Heart left ventricle (tissue), 13 donors: ENCODE results near the gene USP9Y.

Experiments used
- POLR2A ChIP-seq, 2 donors: fragments of 450-650 bp; IDR thresholded peaks; one replicate each; pipeline ENCODE4 v1.6.1; 2017; ENCODE audit warnings: antibody characterized with exemption in 2 of 2, mild to moderate bottlenecking in 2 of 2, moderate library complexity in 2 of 2
- TF ChIP-seq, protein P1 (sequence below), 12 donors: fragments of 200-600 bp; sonication (generic) in 4 of 12; IDR thresholded peaks; one replicate each; pipeline versions ENCODE4 v1.5.0 to v1.8.0; 2018 to 2022; ENCODE audit warnings: antibody characterized with exemption in 12 of 12, mild to moderate bottlenecking in 5 of 12
- donor health status: ischemic (EF 13 %, LVEDD 7.1; RV severe dilation, severe dysfunction).
- donor health status: DM: no; HTN: yes; CAD: no.
- donor health status: DM: no; HTN: no; CAD: no.
- donor health status: ischemic (EF 25% LVEDD 6.9; RV normal size, moderate dysfunction).
- donor health status: ischemic (EF 25% LVEDD 5.7; RV mildly dilated, moderate dysfunction).
- donor health status: ischemic (EF 35%, LVEDD 5.7; RV mildly dilated, moderate dysfunction).
- donor health status: nonischemic (EF 11% LVEDD 7.7; RV severe dilation, severe dysfunction).
- donor health status: DM: yes; HTN: yes; CAD: no.
- donor health status: PGD.
- donor health status: ischemic (EF 29% LVEDD 5.4; RV normal size, mild dysfunction).
- donor health status: nonischemic (EF 23%, LVEDD 6.1; RV moderate dilation, normal function).

DNA sequence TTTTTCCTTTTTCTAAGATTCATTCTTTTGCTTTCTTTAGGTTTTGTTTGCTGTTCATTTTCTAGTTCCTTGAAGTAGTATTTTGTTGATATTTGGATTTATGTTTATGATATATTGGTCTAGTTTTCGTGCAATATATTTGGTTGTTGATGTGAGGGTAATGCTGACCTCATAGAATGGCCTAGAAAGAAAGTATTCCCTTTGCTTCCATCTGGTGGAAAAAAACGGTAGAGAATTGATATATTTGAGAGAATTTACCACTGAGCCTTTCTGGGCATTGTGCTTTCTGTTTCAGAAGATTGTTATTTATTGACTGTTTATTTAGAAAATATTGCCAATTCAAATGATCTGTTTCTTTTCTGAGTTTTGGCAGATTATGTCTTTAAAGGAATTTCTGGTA, 9.4 kb downstream of the USP9Y start:
- TF ChIP-seq, protein P1, sequence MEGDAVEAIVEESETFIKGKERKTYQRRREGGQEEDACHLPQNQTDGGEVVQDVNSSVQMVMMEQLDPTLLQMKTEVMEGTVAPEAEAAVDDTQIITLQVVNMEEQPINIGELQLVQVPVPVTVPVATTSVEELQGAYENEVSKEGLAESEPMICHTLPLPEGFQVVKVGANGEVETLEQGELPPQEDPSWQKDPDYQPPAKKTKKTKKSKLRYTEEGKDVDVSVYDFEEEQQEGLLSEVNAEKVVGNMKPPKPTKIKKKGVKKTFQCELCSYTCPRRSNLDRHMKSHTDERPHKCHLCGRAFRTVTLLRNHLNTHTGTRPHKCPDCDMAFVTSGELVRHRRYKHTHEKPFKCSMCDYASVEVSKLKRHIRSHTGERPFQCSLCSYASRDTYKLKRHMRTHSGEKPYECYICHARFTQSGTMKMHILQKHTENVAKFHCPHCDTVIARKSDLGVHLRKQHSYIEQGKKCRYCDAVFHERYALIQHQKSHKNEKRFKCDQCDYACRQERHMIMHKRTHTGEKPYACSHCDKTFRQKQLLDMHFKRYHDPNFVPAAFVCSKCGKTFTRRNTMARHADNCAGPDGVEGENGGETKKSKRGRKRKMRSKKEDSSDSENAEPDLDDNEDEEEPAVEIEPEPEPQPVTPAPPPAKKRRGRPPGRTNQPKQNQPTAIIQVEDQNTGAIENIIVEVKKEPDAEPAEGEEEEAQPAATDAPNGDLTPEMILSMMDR (IDR thresholded peaks at IDR 0.05) = peak in 5 of 12 donors; percentile 13 to 36 (median 22)
- TF ChIP-seq POLR2A (IDR thresholded peaks at IDR 0.05) = no peak
